GM12878 (cell line): ENCODE measurements around the gene BCKDHA. TPM values are rescaled to one million over a fixed set of nuclear protein-coding genes. Genes with fewer than 3 reads are reported as not detected.

ENCODE experiments used
- ATAC-seq: fragments of 200-7000 bp; cut with Tn5 transposase; 3 replicates; pipeline ENCODE4 v1.9.1; 2020; ENCODE audit warnings: mild to moderate bottlenecking, moderate library complexity
- BruUV-seq: library from RNA; stranded (reverse); fragments of 400-500 nt; replicated peaks from 2 replicates; lab custom pipeline; 2021; lab: Mats Ljungman, UMichigan
- CTCF ChIA-PET: fragments of 300-600 bp; sonication (Branson Sonifier 250); formaldehyde crosslinking; extraction: SDS; loops from one replicate; lab custom pipeline; 2021; ENCODE audit warnings: inconsistent platforms; lab: Yijun Ruan, JAX
- POLR2A ChIA-PET: fragments of 350-600 bp; formaldehyde crosslinking; extraction: SDS; loops from one replicate; lab custom pipeline; 2021; ENCODE audit warnings: inconsistent platforms; lab: Charles Lee
- RAD21 ChIA-PET: fragments of 300-600 bp; sonication (Branson Sonifier 250); formaldehyde crosslinking; loops from one replicate; lab custom pipeline; 2023; ENCODE audit warnings: antibody characterized with exemption; ENCODE audit not compliant: unreplicated experiment; lab: Charles Lee
- SMC1A ChIA-PET: fragments of 300-600 bp; sonication (Branson Sonifier 250); formaldehyde crosslinking; loops from one replicate; lab custom pipeline; 2023; ENCODE audit not compliant: unreplicated experiment, uncharacterized antibody; lab: Charles Lee
- DNase-seq: peaks from one replicate; pipeline ENCODE4 v3.0.0-alpha.2; 2011; ENCODE audit warnings: low read depth, low spot score
- FAIRE-seq: peaks from 3 replicates; lab custom pipeline; 2011; peaks lifted over from hg19 to GRCh38; lab: Jason Lieb, UNC
- H2AFZ ChIP-seq: 2 replicates; pipeline ENCODE4 v1.6.0; 2011; ENCODE audit warnings: low read depth, low read length, control low read depth; ENCODE audit not compliant: control insufficient read depth
- H3K27ac ChIP-seq: 2 replicates; pipeline ENCODE4 v1.5.1; 2011; ENCODE audit warnings: control low read depth; ENCODE audit not compliant: control insufficient read depth, insufficient read depth
- H3K27me3 ChIP-seq, 2 experiments: replicated peaks in 1 of 2; 2 replicates each; pipeline versions ENCODE4 v1.6.0 to v1.6.1; 2011; ENCODE audit warnings: low read length in 1 of 2; ENCODE audit not compliant: control insufficient read depth in 2 of 2, insufficient read depth in 2 of 2
- H3K36me3 ChIP-seq, 2 experiments: 2 replicates each; pipeline ENCODE4 v1.5.1; 2011; ENCODE audit warnings: low read length in 1 of 2; ENCODE audit not compliant: control insufficient read depth in 2 of 2, insufficient read depth in 2 of 2
- H3K4me1 ChIP-seq: 2 replicates; pipeline ENCODE4 v1.6.1; 2011; ENCODE audit warnings: mild to moderate bottlenecking, low read length, moderate library complexity, mixed read lengths; ENCODE audit not compliant: control insufficient read depth, insufficient read depth
- H3K4me2 ChIP-seq: 2 replicates; pipeline ENCODE4 v1.6.0; 2011; ENCODE audit warnings: control low read depth; ENCODE audit not compliant: control insufficient read depth, insufficient read depth
- H3K4me3 ChIP-seq: fragments of 200-600 bp; sonication (generic); 2 replicates; pipeline ENCODE4 v1.5.1; 2016
- H3K79me2 ChIP-seq: 2 replicates; pipeline ENCODE4 v1.6.0; 2011; ENCODE audit warnings: low read length; ENCODE audit not compliant: control insufficient read depth, insufficient read depth
- H3K9ac ChIP-seq: 2 replicates; pipeline ENCODE4 v1.8.0; 2011; ENCODE audit warnings: low read length, control low read depth, mixed read lengths; ENCODE audit not compliant: control insufficient read depth, insufficient read depth
- H3K9me3 ChIP-seq: replicated peaks from 3 replicates; pipeline ENCODE4 v1.5.1; 2011; ENCODE audit warnings: mild to moderate bottlenecking, low read length; ENCODE audit not compliant: control insufficient read depth, insufficient read depth
- H4K20me1 ChIP-seq: 2 replicates; pipeline ENCODE4 v1.6.0; 2011; ENCODE audit not compliant: control insufficient read depth, insufficient read depth
- HSF1 ChIP-seq: fragments of 150-350 bp; IDR thresholded peaks from 2 replicates; pipeline ENCODE4 v1.6.1; 2014; ENCODE audit warnings: mild to moderate bottlenecking, low read depth, low read length
- MAX ChIP-seq: IDR thresholded peaks from 2 replicates; pipeline ENCODE4 v1.6.1; 2012; ENCODE audit warnings: low read depth, low read length, improper control_type of control experiment
- STAT3 ChIP-seq: IDR thresholded peaks from 2 replicates; pipeline ENCODE4 v1.6.1; 2011; ENCODE audit warnings: low read depth, low read length, improper control_type of control experiment
- WGBS: methylation state at CpG from one replicate; pipeline ENCODE4 v1.1.6; 2016; ENCODE audit warnings: low lambda C conversion rate; ENCODE audit not compliant: insufficient replicate concordance, insufficient coverage; ENCODE audit errors: missing lambda C conversion rate; 5-methylcytosine and 5-hydroxymethylcytosine counted together
- in situ Hi-C: fragments of 300-500 bp; cut with MboI; formaldehyde crosslinking; loops from 9 replicates; pipeline ENCODE4 v1.14.3; 2018; ENCODE audit warnings: mixed read lengths
- intact Hi-C: fragments of 100-400 bp; cut with micrococcal nuclease; formaldehyde crosslinking; loops from one replicate; pipeline ENCODE4 v1.14.2; 2022; ENCODE audit not compliant: unreplicated experiment
- polyA plus RNA-seq, 11 experiments: library from polyadenylated mRNA; depleted of rRNA in 4 of 11; unstranded in 6 of 11; stranded (reverse) in 5 of 11; fragments of >200 nt; fragmentation: Nextera tagmentation in 4 of 11; fragmentation: Illumina TruSeq in 1 of 11; extraction: Ambion mirVana in 4 of 11; extraction: Trizol in 1 of 11; gene quantifications; 1 replicate in 1 of 11; 2 replicates in 10 of 11; pipeline versions ENCODE4 v1.2.1 to v1.2.3, GENCODE V29; 2011 to 2016; ENCODE audit warnings: inconsistent platforms in 2 of 11, missing spikeins in 2 of 11, low read depth in 1 of 11
- total RNA-seq, 4 experiments: library from RNA; depleted of rRNA in 3 of 4; stranded (reverse); fragments of >200 nt in 3 of 4; fragmentation: Illumina TruSeq in 1 of 4; extraction: Trizol in 1 of 4; gene quantifications; 2 replicates each; pipeline versions ENCODE4 v1.2.1 to v1.2.3, GENCODE V29; 2013 to 2021

BCKDHA gene
- total and polyA plus RNA-seq, 10 of the 15 experiments (the other 5 are each of a cell fraction or from before 2014, with no cell fraction given), result 9.9 to 107 (median 46.4) TPM

- no peak overlapping the region for H3K4me3 ChIP-seq
- no peaks in the 10 kb centered on the region for H4K20me1 ChIP-seq
- ATAC-seq (no peak), DNase-seq (no peak)
- no peak overlapping the region for H3K27ac ChIP-seq
- no peaks in the 10 kb centered on the region for H3K36me3 ChIP-seq
- POLR2A ChIA-PET, result no interaction called here
- no peak for TF ChIP-seq MAX
- TF ChIP-seq HSF1, result no peak
- no peak for TF ChIP-seq STAT3
- TF ChIP-seq, all 136 proteins: peak for 0
- 65% methylated on average over 6 of the region's 6 CpGs for WGBS
- H3K4me1 ChIP-seq, result no peaks in the 10 kb centered on the region; the same call in 1 of the 2 replicates
- H3K27me3 ChIP-seq, result no peaks in the 10 kb centered on the region
- ChIA-PET CTCF (interaction anchor here (0.7 kb wide), 1 partner anchor 317 kb away, joined by 3 read pairs; no protein-coding TSS in a partner anchor), RAD21 (no interaction called here), SMC1A (no interaction called here)
- BruUV-seq, result no TSS peak
- FAIRE-seq, result no peak
- intact Hi-C loops (no loop called here), in situ Hi-C loops (loop anchor here (10.0 kb wide), 2 partner anchors 91 to 131 kb away; partner anchors contain the start of gene CEACAM21)
- H3K4me2 ChIP-seq, result no peak overlapping the region
- no peak overlapping the region for H2AFZ ChIP-seq
- peaks cover under 1% of the 10 kb centered on the region for H3K79me2 ChIP-seq
- no peak overlapping the region for H3K9ac ChIP-seq
- H3K9me3 ChIP-seq, result no peaks in the 10 kb centered on the region
Measured at GRCh38 chr19:41443813-41444455, 46.3 kb downstream of the BCKDHA start.
